ENCODE measurements around the gene RANBP9. TPM values are rescaled to one million over a fixed set of nuclear protein-coding genes. Genes with fewer than 3 reads are reported as not detected.

The RANBP9 gene
- total RNA-seq, 1 donor from 2014 or later: 55.4 TPM

DNA sequence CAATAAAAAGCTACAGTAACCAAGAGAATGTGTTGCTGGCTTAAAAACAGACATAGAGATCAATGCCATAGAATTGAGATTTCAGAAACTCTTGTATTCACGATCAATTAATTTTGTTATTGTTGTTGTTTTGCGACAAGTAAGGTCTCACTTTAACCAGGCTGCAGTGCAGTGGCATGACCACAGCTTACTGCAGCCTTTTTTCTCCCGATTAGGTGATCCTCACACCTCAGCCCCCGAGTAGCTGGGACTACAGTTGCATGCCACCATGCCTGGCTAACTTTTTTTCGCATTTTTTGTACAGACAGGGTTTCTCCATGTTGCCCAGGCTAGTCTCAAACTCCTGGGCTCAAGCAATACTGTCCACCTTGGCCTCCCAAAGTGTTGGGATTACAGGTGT lies 42.2 kb downstream of the RANBP9 start:
- TF ChIP-seq, protein P1, sequence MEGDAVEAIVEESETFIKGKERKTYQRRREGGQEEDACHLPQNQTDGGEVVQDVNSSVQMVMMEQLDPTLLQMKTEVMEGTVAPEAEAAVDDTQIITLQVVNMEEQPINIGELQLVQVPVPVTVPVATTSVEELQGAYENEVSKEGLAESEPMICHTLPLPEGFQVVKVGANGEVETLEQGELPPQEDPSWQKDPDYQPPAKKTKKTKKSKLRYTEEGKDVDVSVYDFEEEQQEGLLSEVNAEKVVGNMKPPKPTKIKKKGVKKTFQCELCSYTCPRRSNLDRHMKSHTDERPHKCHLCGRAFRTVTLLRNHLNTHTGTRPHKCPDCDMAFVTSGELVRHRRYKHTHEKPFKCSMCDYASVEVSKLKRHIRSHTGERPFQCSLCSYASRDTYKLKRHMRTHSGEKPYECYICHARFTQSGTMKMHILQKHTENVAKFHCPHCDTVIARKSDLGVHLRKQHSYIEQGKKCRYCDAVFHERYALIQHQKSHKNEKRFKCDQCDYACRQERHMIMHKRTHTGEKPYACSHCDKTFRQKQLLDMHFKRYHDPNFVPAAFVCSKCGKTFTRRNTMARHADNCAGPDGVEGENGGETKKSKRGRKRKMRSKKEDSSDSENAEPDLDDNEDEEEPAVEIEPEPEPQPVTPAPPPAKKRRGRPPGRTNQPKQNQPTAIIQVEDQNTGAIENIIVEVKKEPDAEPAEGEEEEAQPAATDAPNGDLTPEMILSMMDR (IDR thresholded peaks at IDR 0.05): no peak
- H3K36me3 Mint-ChIP-seq (ENCODE audit: unreplicated experiment): peaks cover 7% of the 10 kb centered on the region
- no peaks in the 10 kb centered on the region for H3K27me3 Mint-ChIP-seq (ENCODE audit: unreplicated experiment)
- no peak for DNase-seq (ENCODE audit: extremely low spot score, unreplicated experiment)
- H3K4me1 Mint-ChIP-seq (ENCODE audit: unreplicated experiment): peaks cover 51% of the 10 kb centered on the region
- H3K4me3 Mint-ChIP-seq (ENCODE audit: unreplicated experiment): no peak overlapping the region
- H3K27ac Mint-ChIP-seq (ENCODE audit: unreplicated experiment): no peak overlapping the region
- H3K9me3 Mint-ChIP-seq (ENCODE audit: unreplicated experiment): no peaks in the 10 kb centered on the region

DNA sequence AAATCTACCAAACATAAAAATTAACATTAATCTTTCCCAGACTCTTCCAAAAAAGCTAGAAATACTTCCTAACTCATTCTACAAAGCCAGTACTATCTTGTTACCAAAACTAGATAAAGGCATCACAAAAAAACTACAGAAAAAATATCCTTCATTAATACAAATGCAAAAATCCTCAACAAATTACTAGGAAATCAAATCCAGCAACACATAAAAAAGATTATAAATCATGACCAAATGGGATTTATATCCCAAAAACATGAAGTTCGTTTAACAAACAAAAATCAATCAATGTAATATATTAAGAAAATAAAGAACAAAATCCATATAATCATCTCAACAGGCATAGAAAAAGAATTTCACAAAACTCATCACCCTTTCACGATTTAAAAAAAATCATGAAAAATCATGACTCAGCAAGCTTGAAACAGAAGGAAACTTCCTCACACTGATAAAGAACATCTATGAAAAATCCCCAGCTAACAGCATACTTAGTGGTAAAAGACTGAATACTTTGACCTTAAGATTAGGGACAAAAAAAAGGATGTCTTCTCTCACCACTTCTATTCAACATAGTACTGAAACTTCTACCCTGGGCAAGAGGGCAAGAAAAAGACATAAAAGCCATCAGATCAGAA lies 43.2 kb downstream of the RANBP9 start:
- Mint-ChIP-seq H3K4me3 (ENCODE audit: unreplicated experiment) (no peak overlapping the region), H3K27ac (ENCODE audit: unreplicated experiment) (no peak overlapping the region), H3K9me3 (ENCODE audit: unreplicated experiment) (no peaks in the 10 kb centered on the region), H3K36me3 (ENCODE audit: unreplicated experiment) (peaks cover 7% of the 10 kb centered on the region), H3K4me1 (ENCODE audit: unreplicated experiment) (peaks cover 46% of the 10 kb centered on the region), H3K27me3 (ENCODE audit: unreplicated experiment) (no peaks in the 10 kb centered on the region)
- TF ChIP-seq, protein P1 (IDR thresholded peaks at IDR 0.05): no peak
- DNase-seq (ENCODE audit: extremely low spot score, unreplicated experiment): no peak

DNA sequence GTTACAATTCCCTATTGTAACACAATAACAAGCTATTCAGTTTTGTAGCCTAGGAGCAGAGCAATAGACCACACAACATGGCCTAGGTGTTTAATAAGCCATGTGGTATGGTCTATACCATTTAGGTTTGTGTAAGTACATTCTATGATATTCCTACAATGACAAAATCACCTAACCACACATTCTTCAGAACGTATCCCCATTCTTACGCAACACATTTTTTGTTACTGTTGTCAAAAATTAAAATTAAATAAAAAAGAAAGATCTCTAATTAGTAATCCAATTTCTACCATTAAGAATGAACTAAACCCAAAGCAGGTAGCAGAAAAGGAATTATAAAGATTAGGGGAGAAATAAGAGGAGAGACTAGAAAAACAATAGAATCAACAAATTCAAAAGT lies 44.0 kb downstream of the RANBP9 start:
- peaks cover 44% of the 10 kb centered on the region for H3K4me1 Mint-ChIP-seq (ENCODE audit: unreplicated experiment)
- TF ChIP-seq, protein P1 (IDR thresholded peaks at IDR 0.05): no peak
- H3K27ac Mint-ChIP-seq (ENCODE audit: unreplicated experiment): no peak overlapping the region

DNA sequence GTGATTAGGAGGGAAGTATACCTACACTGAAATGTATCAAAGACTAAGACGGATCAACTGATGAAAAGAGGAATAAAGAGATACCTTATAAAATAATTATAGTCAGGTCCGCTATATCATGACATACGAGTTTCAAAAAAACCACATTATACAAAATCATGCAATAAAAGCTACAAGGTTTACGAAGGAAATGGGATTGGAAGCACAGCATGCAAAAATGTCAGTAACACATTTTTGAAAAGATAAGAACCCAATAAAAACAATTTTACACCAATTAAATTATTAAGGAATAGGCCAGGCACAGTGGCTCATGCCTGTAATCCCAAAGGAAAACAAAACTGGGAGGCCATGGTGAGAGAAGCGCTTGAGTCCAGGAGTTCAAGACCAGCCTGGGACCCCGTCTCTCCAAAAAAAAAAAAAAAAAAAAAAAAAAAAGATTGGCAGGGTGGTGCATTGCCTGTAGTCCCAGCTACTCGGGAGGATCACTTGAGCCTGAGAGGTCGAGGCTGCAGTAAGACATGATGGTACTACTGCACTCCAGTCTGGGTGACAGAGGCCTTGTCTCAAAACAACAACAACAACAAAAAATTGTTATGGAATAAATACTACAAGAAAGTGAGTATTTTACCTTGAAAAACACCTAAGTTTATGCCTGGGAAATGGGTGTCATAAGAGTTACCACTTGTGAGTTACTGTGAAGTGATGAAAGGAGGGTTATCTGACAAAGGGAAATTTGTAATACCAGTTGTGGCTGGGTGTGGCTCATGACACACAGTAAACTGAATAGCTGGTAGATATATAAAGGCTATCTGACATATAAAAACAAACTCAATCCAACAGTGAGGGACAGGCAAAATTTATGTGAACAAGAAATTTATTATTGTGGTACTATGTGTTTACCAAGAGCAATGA lies 45.2 kb downstream of the RANBP9 start:
- no peak overlapping the region for H3K4me3 Mint-ChIP-seq (ENCODE audit: unreplicated experiment)
- TF ChIP-seq, protein P1 (IDR thresholded peaks at IDR 0.05): no peak
- no peaks in the 10 kb centered on the region for H3K27me3 Mint-ChIP-seq (ENCODE audit: unreplicated experiment)
- no peaks in the 10 kb centered on the region for H3K9me3 Mint-ChIP-seq (ENCODE audit: unreplicated experiment)
- peaks cover 9% of the 10 kb centered on the region for H3K36me3 Mint-ChIP-seq (ENCODE audit: unreplicated experiment)
- peaks cover 39% of the 10 kb centered on the region for H3K4me1 Mint-ChIP-seq (ENCODE audit: unreplicated experiment)
- DNase-seq (ENCODE audit: extremely low spot score, unreplicated experiment): no peak
- H3K27ac Mint-ChIP-seq (ENCODE audit: unreplicated experiment): no peak overlapping the region

More for the DNA sequence above, 44.0 kb downstream of the RANBP9 start:
- H3K27me3 Mint-ChIP-seq (ENCODE audit: unreplicated experiment): no peaks in the 10 kb centered on the region
- no peak overlapping the region for H3K4me3 Mint-ChIP-seq (ENCODE audit: unreplicated experiment)
- H3K9me3 Mint-ChIP-seq (ENCODE audit: unreplicated experiment): no peaks in the 10 kb centered on the region
- no peak for DNase-seq (ENCODE audit: extremely low spot score, unreplicated experiment)
- peaks cover 8% of the 10 kb centered on the region for H3K36me3 Mint-ChIP-seq (ENCODE audit: unreplicated experiment)

Measured in osteocyte (in vitro differentiated cells).